Stimulated activated CD8-positive, alpha-beta memory T cell treated with anti-CD3 and anti-CD28 coated beads, Interleukin-15, amount 100 ng/mL, for 24 hours (primary cell): ENCODE measurements around the gene RAB19.

Experiments used
- DNase-seq: peaks from one replicate; pipeline ENCODE4 v3.0.0-alpha.2; 2020; ENCODE audit warnings: low read depth

RAB19 gene, protein sequence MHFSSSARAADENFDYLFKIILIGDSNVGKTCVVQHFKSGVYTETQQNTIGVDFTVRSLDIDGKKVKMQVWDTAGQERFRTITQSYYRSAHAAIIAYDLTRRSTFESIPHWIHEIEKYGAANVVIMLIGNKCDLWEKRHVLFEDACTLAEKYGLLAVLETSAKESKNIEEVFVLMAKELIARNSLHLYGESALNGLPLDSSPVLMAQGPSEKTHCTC

DNA sequence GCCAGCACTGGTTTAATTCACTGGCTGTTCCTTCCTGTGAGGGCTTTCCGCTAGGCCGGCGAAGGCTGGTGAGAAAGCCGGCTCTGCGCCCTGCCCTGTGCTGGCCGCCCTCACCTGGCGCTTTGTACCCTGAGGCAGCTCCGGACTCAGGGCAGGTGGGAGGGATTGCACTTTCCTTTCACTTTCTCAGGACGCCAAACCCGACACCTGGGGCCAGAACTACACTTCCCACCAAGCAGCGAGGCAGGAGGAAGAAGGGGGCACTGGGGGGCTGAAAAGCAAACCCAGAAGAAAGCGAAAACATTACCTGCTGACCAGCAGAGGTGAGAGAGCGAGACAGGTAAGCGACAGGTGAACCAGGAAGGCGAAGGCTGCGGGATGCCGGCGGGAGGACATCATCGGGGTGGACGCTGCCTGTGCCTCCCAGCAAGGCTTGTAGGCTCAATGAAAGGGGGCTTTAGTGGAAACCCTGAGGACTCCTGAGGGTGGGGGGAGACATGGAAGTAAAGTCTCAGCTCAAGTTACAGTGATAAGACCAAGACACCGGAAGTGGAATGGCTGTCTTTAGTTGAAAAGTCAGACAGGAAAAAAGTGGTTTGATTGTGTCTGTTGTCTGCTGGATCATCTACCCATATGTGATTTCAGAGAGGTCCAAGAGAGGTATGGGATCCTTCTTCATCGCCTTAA, at the start of gene RAB19:
Gene RAB19, plus strand, starts transcription at position 181 of the 687 bp plus-strand sequence. CDS start 3,589 bp downstream, outside the sequence.
- DNase-seq: no peak

DNA sequence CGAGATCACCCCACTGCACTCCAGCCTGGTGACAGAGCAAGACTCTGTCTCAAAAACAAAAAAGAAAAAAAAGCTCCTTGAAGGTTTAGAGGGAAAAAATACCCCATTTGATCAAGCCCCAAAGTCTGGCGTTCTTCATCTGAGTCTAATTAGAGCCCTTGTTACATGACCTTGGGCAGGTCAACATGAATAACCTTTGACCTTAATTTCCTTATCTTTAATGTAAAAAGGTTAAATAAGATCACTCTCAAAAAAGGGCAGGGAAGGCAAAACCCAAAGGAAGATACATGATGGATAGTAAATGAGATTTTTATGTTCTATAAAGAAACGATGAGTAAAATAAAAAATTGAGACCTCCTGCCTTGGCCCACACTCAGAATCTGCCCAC, 45.8 kb upstream of the RAB19 start:
- no peak for DNase-seq

DNA sequence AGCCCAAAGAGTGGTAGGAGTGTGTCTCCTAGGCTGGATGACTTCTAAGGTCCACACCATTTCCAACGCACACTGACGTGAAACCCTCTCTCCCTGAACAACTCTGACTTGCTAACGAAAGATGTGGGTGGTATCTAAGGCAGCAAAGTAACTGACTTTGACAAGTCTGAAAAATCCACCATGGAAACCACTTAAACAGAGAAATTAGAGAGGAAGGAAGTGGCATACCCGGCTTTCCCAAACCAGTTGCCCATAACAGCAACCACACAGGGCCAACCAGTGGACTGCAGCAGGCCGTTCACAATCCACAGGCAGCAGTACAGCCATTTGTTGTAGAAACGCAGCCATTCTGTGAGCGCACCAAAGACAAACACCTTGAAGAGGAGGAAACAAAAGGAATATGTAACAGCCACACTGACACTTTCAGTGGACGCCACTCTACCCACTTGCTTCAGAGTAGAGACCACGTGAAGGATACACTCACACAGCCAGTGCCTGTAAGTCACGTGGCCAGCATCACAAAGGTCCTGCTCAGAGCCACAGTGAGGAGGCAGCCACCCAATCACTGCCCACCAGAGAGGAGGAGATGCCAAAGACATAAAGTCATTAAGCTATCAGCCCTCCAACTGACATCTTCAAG, 45.3 kb upstream of the RAB19 start:
- DNase-seq: no peak

GRCh38 chr7:140360697-140361229, 43.1 kb upstream of the RAB19 start:
- no peak for DNase-seq

DNA sequence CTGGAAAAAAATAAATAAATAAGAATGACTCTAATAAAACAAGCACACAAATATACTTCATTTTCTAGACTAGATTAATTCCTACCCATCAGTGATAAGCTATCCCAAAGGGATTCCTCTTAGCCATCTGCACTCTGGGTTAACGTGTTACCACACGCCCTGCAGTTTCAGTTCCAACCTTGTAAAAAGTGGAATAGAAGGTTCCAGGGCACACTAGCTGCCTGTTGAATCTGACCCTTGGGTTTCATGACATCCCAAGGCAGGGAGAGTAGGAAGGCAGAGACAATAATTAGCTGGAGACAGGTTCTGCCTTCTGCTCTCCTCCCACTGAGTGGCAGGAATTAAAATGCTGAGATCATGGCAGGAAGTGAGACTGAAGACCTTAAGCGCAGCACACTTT, 39.0 kb upstream of the RAB19 start:
- DNase-seq: no peak

- DNase-seq: no peak
Observed at GRCh38 chr7:140367528-140367927, 36.3 kb upstream of the RAB19 start.

- no peak for DNase-seq
Observed at GRCh38 chr7:140369294-140369693, 34.6 kb upstream of the RAB19 start.

GRCh38 chr7:140375323-140375722, 28.5 kb upstream of the RAB19 start:
- no peak for DNase-seq

- no peak for DNase-seq
Observed at GRCh38 chr7:140375892-140376730, 27.7 kb upstream of the RAB19 start.

DNA sequence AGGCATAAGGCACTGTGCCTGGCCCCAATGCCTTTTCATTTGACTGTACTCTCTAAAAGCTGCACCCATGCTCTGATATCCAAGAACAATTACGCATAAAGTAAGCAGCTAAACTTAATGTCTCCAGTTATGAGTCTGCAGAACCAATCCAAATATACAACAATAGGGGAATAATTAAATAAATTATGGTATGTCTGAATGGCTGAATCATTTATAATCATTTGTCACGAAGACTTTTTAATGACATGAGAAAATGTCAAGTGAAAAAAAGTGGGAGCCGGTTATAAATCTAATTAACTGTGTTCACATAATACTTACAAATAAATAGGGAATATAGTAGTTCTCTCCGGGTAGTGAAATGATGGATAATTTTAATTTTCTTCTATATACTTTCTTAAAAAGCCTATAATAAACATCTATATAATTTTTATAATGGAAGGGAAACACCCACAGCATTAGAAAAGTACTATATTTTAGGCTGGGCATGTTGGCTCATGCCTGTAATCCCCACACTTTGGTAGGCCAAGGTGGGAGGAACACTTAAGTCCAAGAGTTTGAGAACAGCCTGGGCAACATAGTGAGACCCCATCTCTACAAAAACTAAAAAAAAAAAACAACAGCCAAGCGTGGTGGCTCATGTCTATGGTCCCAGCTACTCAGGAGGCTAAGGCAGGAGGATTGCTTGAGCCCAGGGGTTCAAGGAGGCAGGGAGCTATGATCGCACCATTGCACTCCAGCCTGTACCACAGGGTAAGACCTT, 19.7 kb upstream of the RAB19 start:
- DNase-seq: no peak

DNA sequence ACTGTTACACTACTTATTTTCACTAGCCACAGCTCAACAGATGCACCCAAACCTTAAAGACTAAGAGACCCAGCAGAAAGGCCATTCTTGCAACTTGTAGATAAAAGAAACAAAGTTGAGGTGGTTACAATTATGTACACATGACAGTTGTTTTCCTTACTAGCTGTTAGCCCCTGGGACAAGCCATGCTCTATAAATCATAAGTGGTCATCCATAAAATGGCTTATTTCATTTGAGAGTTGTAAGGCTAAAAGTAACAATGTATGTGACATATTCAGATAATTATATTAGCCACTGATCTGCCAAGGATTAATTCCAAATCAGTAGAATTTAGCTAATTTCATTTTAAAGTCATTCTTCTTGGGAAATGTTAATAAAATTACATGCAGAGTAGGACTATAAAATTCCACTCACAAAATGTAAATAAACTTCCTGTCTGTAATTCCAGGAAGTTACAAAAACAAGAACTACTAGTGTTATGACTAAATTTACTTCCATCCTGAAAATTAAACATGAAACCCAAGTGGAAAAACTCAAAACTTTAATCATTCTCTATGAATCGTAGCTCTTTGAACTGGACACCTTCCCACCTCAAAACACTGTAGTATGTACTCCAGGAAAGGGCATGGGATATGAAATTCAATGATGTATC, 18.8 kb upstream of the RAB19 start:
- no peak for DNase-seq

DNA sequence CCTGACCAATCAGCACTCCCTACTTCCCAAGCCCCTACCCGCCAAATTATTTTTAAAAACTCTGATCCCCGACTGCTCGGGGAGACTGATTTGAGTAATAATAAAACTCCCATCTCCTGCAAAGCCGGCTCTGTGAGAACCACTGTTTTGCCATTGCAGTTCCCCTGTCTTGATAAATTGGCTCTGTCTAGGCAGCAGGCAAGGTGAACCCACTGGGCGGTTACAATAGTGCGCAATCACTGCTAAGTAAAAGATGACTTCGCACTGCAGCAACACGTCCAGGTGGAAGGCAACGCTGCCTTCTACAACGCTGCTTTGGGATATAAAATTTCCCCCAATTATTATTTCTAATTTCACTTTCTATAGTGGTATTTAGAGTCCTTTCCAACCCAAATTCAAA, 14.4 kb upstream of the RAB19 start:
- no peak for DNase-seq

GRCh38 chr7:140390034-140390433, 13.8 kb upstream of the RAB19 start:
- DNase-seq: no peak

- DNase-seq: no peak
Observed at GRCh38 chr7:140390466-140391190, 13.2 kb upstream of the RAB19 start.

DNA sequence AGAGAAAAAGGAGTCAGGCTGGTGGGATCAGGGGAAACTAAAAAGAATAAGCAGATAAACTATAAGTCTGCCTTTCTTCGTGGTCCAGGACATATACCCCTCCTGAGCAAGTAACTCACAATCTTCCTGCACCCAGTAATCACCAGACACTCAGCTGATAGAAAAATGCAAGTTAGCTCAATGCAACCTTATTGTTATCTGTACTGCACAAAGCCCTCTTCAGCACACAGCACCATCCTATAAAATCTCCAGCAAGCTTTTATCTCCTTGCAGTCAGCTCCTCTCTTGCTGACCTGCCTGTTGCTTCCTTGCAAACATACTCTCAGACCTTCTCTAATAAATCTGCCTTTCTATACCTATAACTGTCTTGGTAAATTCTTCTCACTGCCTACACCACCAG, 12.2 kb upstream of the RAB19 start:
- DNase-seq: no peak

DNA sequence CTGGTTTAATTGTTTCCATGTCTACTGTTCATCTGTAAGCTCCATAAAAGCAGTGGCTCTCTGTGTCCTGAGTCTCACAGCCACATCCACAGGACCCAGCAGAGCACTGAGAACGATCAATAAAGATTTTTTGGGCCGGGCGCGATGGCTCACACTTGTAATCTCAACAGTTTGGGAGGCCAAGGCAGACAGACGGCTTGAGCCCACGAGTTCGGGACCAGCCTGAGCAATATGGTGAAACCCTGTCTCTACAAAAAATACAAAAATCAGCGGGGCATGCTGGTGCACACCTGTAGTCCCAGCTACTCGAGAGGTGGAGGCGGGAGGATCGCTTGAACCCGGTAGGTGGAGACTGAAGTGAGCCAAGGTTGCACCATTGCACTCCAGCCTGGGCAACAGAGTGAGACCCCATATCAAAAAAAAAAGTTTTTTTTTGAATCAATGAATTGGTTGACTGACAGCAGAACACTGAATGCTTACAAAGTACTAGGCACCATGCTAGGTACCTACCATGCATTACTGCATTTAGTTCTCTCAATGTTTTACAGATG, 10.0 kb upstream of the RAB19 start:
- DNase-seq: no peak

DNA sequence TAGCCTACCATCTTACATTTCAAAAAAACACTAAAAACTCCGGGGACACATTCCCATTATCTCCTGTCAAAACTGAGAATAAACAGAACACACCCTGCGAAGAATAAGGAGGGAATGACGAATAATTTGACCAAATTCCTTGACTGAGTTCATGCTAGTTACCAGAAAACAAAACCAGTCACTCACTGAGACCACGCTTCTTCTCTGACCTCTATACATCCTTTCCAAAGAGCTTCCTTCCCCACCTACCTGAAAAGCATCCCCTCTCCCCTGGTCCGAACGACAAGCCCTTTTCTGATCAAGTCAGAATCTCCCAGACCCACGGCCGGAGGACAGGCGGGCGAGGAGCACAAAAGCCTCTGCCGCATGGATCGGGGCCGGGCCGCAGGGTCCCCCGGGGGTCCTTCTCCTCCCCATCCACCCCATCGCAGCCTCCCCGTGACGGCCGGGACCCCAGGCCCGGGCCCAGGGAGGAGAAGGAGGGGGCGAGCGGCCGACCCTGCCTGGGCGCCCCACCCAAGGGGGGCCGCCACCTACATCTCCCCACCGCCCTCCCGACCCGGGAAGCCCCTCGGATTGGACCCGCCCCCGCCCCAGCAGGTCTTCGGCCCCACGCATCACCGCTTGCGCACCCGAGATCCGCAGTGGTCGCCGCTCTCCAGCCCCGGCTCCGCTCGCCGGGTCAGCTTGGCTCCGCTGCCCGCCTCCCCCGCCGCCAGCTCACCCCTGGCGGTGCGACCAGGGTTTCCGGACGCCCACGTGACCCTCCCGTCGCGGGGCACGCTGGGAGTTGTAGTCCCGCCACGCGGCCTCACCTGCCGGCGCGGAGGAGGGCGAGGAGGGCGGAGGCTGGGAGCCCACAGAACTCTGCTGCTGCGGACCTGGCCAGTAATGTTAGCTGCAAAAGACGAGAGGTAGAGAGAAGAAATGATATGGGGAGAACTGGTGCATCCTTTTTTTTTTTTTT, 5.8 kb upstream of the RAB19 start, which contains the start of gene SLC37A3:
Gene SLC37A3, minus strand, starts transcription at position 747 of the 967 bp plus-strand sequence. CDS start 16,004 bp downstream, outside the sequence.
- DNase-seq: peak; percentile 72

DNA sequence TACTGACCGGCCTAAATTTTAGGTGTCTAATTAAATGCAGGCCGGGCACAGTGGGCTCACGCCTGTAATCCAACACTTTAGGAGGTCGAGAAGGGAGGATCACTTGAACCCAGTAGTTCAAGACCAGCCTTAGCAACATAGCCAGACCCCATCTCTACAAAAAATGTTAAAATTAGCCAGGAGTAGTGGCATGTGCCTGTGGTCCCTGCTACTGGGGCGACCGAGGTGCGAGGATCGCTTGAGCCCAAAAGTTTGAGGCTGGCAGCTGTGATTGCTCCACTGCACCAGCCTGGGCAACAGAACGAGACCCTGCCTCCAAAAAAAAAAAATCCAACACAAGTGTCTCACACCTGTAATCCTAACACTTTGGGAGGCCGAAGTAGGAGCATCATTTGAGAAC, 5.0 kb upstream of the RAB19 start:
- DNase-seq: no peak

- DNase-seq: no peak
Observed at GRCh38 chr7:140400381-140400780, 3.5 kb upstream of the RAB19 start.
